HepG2 (cell line): Measurements from ENCODE around the gene KLHL12. TPM values are rescaled to one million over a fixed set of nuclear protein-coding genes. Genes with fewer than 3 reads are reported as not detected.

Source experiments
- CENPT ChIP-seq: sonication (generic); formaldehyde crosslinking; IDR thresholded peaks from 2 replicates; pipeline ENCODE4 v1.8.0; 2022; ENCODE audit warnings: low read depth, mild to moderate bottlenecking, moderate library complexity, missing genetic modification reagents
- CHCHD3 ChIP-seq: sonication (generic); formaldehyde crosslinking; IDR thresholded peaks from 2 replicates; pipeline ENCODE4 v1.8.0; 2022; ENCODE audit warnings: mild to moderate bottlenecking, missing genetic modification reagents, moderate library complexity
- GMEB1 ChIP-seq: sonication (generic); formaldehyde crosslinking; IDR thresholded peaks from 2 replicates; pipeline ENCODE4 v1.5.1; 2020; ENCODE audit warnings: missing genetic modification reagents, mild to moderate bottlenecking, borderline replicate concordance
- KLF15 ChIP-seq: sonication (generic); formaldehyde crosslinking; IDR thresholded peaks from 2 replicates; pipeline ENCODE4 v1.8.1; 2023; ENCODE audit warnings: borderline replicate concordance, mild to moderate bottlenecking, inconsistent platforms, missing genetic modification reagents, mixed read lengths
- LRRFIP1 ChIP-seq: sonication (generic); formaldehyde crosslinking; conservative IDR thresholded peaks from 2 replicates; pipeline ENCODE4 v1.4.0; 2020; ENCODE audit warnings: missing genetic modification reagents
- NONO ChIP-seq, 2 experiments: fragments of 450-650 bp in 1 of 2; sonication (generic) in 1 of 2; formaldehyde crosslinking in 1 of 2; IDR thresholded peaks in 1 of 2; conservative IDR thresholded peaks in 1 of 2; 2 replicates each; pipeline versions ENCODE4 v1.6.1 to v1.8.0; 2017 to 2022; ENCODE audit warnings: mild to moderate bottlenecking in 1 of 2, missing genetic modification reagents in 1 of 2, moderate library complexity in 1 of 2
- REST ChIP-seq, 2 experiments: IDR thresholded peaks; 2 replicates each; pipeline ENCODE4 v1.6.1; 2011 to 2012; ENCODE audit warnings: low read length in 2 of 2, borderline replicate concordance in 1 of 2, low read depth in 1 of 2, mild to moderate bottlenecking in 1 of 2, moderate library complexity in 1 of 2
- ZNF274 ChIP-seq: sonication (generic); formaldehyde crosslinking; IDR thresholded peaks from 2 replicates; pipeline ENCODE4 v1.5.1; 2020; ENCODE audit warnings: mild to moderate bottlenecking, missing genetic modification reagents
- ZNF296 ChIP-seq: sonication (generic); formaldehyde crosslinking; conservative IDR thresholded peaks from 2 replicates; pipeline ENCODE4 v1.5.0; 2020; ENCODE audit warnings: mild to moderate bottlenecking, missing genetic modification reagents
- ZNF558 ChIP-seq: sonication (generic); formaldehyde crosslinking; IDR thresholded peaks from 2 replicates; pipeline ENCODE4 v1.9.0; 2022; ENCODE audit warnings: mild to moderate bottlenecking, missing genetic modification reagents, borderline replicate concordance
- ZNF746 ChIP-seq: sonication (generic); formaldehyde crosslinking; IDR thresholded peaks from 2 replicates; pipeline ENCODE4 v1.8.0; 2022; ENCODE audit warnings: mild to moderate bottlenecking, missing genetic modification reagents
- ZSCAN31 ChIP-seq: sonication (generic); formaldehyde crosslinking; IDR thresholded peaks from 2 replicates; pipeline ENCODE4 v1.5.0; 2020; ENCODE audit warnings: low read depth, mild to moderate bottlenecking, missing genetic modification reagents
- polyA plus RNA-seq, 8 experiments: library from polyadenylated mRNA; depleted of rRNA in 3 of 8; stranded (reverse) in 7 of 8; unstranded in 1 of 8; fragments of >200 nt; fragmentation: Illumina TruSeq in 4 of 8; extraction: Trizol in 4 of 8; gene quantifications; 2 replicates each; pipeline versions ENCODE4 v1.2.1 to v1.2.3, GENCODE V29; 2011 to 2016; ENCODE audit warnings: low read depth in 4 of 8, missing spikeins in 1 of 8, mixed read lengths in 1 of 8; ENCODE audit not compliant: insufficient read depth in 1 of 8
- total RNA-seq, 5 experiments: library from RNA; depleted of rRNA; stranded (reverse); fragments of >200 nt; fragmentation: Illumina TruSeq; extraction: Trizol; gene quantifications; 2 replicates each; pipeline ENCODE4 v1.2.3, GENCODE V29; 2016; ENCODE audit warnings: low read depth in 1 of 5
- TF ChIP-seq, protein P1 (sequence below): sonication (generic); formaldehyde crosslinking; conservative IDR thresholded peaks from 2 replicates; pipeline ENCODE4 v1.4.0; 2020; ENCODE audit warnings: missing genetic modification reagents
- TF ChIP-seq, protein P2 (sequence below): sonication (generic); formaldehyde crosslinking; IDR thresholded peaks from 2 replicates; pipeline ENCODE4 v1.9.0; 2022; ENCODE audit warnings: low read depth, missing genetic modification reagents

Gene KLHL12
- total and polyA plus RNA-seq, 2 of the 13 experiments (the other 11 are each of a cell fraction or from before 2014, with no cell fraction given), result 19.2 to 25.2 TPM

GRCh38 chr1:202888531-202889360 lies 38.3 kb downstream of the KLHL12 start, which contains the start of gene RABIF (continued):
- TF ChIP-seq, protein P1, sequence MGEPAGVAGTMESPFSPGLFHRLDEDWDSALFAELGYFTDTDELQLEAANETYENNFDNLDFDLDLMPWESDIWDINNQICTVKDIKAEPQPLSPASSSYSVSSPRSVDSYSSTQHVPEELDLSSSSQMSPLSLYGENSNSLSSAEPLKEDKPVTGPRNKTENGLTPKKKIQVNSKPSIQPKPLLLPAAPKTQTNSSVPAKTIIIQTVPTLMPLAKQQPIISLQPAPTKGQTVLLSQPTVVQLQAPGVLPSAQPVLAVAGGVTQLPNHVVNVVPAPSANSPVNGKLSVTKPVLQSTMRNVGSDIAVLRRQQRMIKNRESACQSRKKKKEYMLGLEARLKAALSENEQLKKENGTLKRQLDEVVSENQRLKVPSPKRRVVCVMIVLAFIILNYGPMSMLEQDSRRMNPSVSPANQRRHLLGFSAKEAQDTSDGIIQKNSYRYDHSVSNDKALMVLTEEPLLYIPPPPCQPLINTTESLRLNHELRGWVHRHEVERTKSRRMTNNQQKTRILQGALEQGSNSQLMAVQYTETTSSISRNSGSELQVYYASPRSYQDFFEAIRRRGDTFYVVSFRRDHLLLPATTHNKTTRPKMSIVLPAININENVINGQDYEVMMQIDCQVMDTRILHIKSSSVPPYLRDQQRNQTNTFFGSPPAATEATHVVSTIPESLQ, result no peak
- no peak for TF ChIP-seq ZNF746 (CRISPR knock-in tag)
- 0 out of 2 replicates have a peak, but pooled peaks have one; percentile 61 for TF ChIP-seq GMEB1 (CRISPR knock-in tag)
- TF ChIP-seq ZNF274 (CRISPR knock-in tag), result no peak; the same call in 1 of the 2 replicates
- TF ChIP-seq KLF15, result peak; percentile 71; the same call in 1 of the 2 replicates
- no peak for TF ChIP-seq NONO (IDR thresholded peaks at IDR 0.05)
- peak; percentile 89 for TF ChIP-seq NONO (CRISPR knock-in tag; conservative IDR thresholded peaks at IDR 0.05)
- no peak for TF ChIP-seq CENPT (CRISPR knock-in tag)
- no peak for TF ChIP-seq ZNF296
- peak; percentile 88 for TF ChIP-seq ZSCAN31
- TF ChIP-seq LRRFIP1 (CRISPR knock-in tag), result no peak
- no peak for TF ChIP-seq ZNF558 (CRISPR knock-in tag)
- TF ChIP-seq REST (IDR thresholded peaks at IDR 0.05; ENCODE audit: borderline replicate concordance in 1 of 2, low read depth in 1 of 2, low read length in 2 of 2), result peak in 1 of 2 experiments; percentile 42; a peak in 1 of 4 replicates
- no peak for TF ChIP-seq CHCHD3 (CRISPR knock-in tag)
- TF ChIP-seq, protein P2, sequence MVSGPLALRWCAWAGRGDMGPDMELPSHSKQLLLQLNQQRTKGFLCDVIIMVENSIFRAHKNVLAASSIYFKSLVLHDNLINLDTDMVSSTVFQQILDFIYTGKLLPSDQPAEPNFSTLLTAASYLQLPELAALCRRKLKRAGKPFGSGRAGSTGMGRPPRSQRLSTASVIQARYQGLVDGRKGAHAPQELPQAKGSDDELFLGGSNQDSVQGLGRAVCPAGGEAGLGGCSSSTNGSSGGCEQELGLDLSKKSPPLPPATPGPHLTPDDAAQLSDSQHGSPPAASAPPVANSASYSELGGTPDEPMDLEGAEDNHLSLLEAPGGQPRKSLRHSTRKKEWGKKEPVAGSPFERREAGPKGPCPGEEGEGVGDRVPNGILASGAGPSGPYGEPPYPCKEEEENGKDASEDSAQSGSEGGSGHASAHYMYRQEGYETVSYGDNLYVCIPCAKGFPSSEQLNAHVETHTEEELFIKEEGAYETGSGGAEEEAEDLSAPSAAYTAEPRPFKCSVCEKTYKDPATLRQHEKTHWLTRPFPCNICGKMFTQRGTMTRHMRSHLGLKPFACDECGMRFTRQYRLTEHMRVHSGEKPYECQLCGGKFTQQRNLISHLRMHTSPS (CRISPR knock-in tag), result no peak
